Fibroblast of pulmonary artery (primary cell): ENCODE results near the gene BCL2.

Experiments used
- DNase-seq: peaks from one replicate; pipeline ENCODE4 v3.0.0-alpha.2; 2010; ENCODE audit warnings: low read depth
- H3K4me3 ChIP-seq: replicated peaks from 2 replicates; pipeline ENCODE4 v1.5.1; 2011; ENCODE audit warnings: low read depth, mild to moderate bottlenecking, control low read depth, low read length, moderate library complexity
- TF ChIP-seq, protein P1 (sequence below): IDR thresholded peaks from 2 replicates; pipeline ENCODE4 v1.5.1; 2011; ENCODE audit warnings: mild to moderate bottlenecking, control low read depth, low read length, inconsistent platforms; ENCODE audit errors: missing control alignments

The BCL2 gene

DNA sequence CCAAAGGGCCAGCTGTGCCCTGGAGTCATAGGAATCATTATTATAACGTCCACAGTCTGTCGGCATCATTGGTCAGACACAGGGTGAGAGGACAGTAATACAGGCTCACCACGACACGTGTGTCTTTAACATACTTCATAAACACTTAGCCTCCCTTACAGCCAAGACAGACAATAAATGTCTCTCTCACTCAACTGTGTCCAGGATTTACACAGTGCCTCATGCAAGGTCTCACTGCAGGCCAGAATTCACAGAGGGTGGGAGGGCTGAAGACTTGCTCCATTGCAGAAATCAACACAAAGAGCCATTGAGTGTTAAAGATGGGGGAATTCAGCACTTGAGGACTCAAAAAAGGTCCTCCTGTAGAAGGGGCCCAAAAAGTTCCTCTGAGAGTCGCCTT, 210.5 kb downstream of the BCL2 start:
- DNase-seq = no peak
- TF ChIP-seq, protein P1, sequence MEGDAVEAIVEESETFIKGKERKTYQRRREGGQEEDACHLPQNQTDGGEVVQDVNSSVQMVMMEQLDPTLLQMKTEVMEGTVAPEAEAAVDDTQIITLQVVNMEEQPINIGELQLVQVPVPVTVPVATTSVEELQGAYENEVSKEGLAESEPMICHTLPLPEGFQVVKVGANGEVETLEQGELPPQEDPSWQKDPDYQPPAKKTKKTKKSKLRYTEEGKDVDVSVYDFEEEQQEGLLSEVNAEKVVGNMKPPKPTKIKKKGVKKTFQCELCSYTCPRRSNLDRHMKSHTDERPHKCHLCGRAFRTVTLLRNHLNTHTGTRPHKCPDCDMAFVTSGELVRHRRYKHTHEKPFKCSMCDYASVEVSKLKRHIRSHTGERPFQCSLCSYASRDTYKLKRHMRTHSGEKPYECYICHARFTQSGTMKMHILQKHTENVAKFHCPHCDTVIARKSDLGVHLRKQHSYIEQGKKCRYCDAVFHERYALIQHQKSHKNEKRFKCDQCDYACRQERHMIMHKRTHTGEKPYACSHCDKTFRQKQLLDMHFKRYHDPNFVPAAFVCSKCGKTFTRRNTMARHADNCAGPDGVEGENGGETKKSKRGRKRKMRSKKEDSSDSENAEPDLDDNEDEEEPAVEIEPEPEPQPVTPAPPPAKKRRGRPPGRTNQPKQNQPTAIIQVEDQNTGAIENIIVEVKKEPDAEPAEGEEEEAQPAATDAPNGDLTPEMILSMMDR = no peak
- H3K4me3 ChIP-seq = no peak overlapping the region

DNA sequence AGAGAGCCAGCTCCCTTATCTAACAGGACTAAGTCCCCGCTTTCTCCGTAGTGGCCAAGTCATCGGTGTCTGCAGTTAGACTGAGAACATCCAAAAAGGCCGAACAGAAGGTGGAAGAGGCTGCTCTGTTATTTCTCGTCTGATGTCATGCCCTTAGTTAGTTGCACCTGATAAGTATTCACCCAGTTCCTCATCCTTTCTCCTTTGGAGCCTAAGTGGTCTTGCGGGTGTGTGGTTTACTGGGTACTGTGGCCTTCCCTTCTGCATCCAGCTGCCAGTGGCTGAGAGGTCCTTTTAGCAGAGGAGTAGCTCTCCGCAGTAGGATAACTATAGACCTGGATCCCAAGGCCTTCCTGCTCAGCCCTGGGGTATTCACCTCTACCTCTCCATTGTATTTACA, 211.6 kb downstream of the BCL2 start:
- TF ChIP-seq, protein P1 = no peak
- H3K4me3 ChIP-seq = no peak overlapping the region
- no peak for DNase-seq

DNA sequence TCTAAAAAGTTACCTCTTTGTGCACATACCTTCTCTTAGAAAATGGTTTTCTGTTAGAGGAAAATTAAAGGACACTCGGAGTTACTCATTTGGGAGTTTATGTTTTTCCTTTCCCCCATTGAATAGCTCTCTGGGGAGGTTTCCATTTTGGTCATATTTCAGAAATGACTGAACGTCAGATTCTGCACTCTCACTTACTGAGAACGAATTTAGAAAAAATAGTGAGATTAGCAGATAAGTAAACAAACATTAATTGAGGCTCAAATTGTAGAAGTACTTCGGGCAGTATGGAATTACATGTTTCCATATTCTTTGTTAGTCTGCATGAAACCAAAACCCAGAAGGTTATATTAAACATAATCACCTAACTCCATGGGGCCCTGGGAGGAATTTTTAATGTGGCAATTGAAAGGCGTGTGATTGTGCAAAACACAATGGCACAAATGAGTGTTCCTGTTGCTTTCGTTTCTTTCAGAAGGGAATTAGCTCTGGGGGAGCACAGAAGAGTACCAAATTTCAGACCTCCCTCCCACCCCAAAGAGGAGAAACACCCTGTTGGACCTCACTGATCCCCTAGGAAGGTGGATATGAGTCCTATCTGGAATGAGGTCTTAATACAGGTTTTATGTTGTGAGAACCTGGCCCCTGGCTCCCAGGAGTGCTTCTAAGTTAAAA, 212.3 kb downstream of the BCL2 start:
- TF ChIP-seq, protein P1 = no peak
- no peak for DNase-seq
- H3K4me3 ChIP-seq = no peak overlapping the region

DNA sequence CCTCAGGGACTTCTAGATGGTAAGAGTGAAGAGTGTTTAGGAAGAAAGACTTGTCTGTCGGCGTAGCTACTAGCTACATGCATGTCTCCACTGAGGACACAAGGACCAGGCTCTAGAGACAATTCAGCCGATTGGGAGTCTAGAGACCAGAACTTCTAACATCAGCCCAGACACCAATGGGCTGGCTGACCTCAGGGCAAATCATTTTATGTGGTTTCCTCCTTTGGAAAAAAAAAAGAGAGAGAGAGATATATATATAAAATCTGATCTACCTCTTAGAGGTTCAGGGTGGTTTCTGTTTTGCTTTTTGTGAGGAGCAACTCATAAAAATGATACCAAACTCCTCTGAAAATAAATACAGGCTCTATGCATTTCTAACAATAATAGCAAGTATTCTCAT, 212.8 kb downstream of the BCL2 start:
- no peak overlapping the region for H3K4me3 ChIP-seq
- TF ChIP-seq, protein P1 = no peak
- DNase-seq = no peak

DNA sequence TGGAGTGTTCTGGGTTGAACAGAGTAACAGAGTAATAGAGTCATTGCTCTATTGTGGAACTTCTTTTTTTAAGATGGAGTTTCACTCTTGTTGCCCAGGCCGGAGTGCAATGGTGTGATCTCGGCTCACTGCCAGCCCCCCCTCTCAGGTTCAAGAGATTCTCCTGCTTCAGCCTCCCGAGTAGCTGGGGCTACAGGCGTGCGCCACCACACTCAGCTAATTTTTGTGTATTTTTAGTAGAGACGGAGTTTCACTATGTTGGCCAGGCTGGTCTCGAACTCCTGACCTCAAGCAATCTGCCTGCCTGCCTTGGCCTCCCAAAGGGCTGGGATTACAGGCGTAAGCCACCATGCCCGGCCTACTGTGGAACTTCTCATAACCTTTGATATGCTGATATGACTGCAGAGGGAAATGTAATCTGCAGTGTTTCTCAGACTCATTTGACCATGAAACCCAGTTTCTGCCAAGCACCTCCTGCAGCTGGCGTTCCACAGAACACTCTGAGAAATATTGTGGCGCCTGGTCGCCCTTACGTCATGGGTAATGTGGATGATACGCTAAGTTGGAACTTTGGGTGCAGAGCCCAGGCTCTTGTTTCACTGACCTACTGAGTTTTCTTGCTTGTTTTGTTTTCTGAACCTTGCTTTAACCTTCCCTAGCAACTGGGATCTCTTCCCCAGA, 213.8 kb downstream of the BCL2 start:
- no peak for DNase-seq
- TF ChIP-seq, protein P1 = no peak
- H3K4me3 ChIP-seq = no peak overlapping the region

DNA sequence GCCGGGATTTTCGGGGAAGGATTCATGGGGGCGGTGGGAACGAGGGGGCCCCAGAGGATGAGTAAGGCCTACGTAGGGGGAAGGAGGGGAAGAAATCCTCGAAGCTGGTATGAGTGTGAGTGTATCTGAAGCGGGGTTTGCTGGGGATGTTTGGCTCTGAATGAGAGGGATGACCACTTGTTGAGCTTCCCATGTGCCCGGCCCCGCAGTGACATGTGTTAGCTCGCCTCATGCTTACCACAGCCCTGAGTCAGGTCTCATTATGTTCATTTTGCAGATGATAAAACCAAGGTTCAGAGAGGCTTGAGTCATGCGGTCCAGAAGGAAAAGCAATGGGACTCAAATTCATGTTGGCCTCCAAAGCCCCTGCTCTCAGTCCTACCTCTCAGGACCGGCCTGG, 214.7 kb downstream of the BCL2 start:
- H3K4me3 ChIP-seq = no peak overlapping the region
- TF ChIP-seq, protein P1 = no peak
- DNase-seq = no peak
